Endometrial microvascular endothelial cells (primary cell): ENCODE measurements around the gene HSPB1. TPM values are rescaled to one million over a fixed set of nuclear protein-coding genes. Genes with fewer than 3 reads are reported as not detected.
"Not testable (repeated sequence)": the region's sequence is repeated elsewhere in the genome, so short reads cannot be mapped to it uniquely, and the experiment has no call there.

Source experiments
- in situ Hi-C: cut with HindIII; loops from 2 replicates; pipeline ENCODE4 v1.10.0; 2017; ENCODE audit warnings: low sequenced_read_pairs, low pct_unique_long_range_greater_than_20kb; ENCODE audit errors: inconsistent ontology term
- total RNA-seq: library from RNA; depleted of rRNA; stranded (reverse); fragments of >200 nt; gene quantifications from one replicate; pipeline ENCODE4 v1.2.3, GENCODE V29; 2015; ENCODE audit errors: inconsistent ontology term

Gene HSPB1
- 336 TPM for total RNA-seq

DNA sequence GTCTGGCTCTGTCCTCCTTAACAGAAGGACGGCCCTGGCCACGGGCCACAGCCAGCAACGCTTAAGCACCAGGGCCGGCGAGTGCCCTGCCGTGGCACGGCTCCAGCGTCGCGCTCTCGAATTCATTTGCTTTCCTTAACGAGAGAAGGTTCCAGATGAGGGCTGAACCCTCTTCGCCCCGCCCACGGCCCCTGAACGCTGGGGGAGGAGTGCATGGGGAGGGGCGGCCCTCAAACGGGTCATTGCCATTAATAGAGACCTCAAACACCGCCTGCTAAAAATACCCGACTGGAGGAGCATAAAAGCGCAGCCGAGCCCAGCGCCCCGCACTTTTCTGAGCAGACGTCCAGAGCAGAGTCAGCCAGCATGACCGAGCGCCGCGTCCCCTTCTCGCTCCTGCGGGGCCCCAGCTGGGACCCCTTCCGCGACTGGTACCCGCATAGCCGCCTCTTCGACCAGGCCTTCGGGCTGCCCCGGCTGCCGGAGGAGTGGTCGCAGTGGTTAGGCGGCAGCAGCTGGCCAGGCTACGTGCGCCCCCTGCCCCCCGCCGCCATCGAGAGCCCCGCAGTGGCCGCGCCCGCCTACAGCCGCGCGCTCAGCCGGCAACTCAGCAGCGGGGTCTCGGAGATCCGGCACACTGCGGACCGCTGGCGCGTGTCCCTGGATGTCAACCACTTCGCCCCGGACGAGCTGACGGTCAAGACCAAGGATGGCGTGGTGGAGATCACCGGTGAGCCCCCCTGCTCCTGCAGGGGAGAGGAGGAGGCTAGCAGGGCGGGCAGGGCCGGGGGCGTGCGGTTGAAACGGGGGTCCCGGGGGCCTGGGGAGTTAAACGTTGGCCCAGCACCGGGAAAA is at the start of gene HSPB1:
Gene HSPB1 (plus strand): TSS at position 327 of the 855 bp plus-strand sequence. CDS start 40 bp downstream, at position 367.
- in situ Hi-C loops = no loop called here

DNA sequence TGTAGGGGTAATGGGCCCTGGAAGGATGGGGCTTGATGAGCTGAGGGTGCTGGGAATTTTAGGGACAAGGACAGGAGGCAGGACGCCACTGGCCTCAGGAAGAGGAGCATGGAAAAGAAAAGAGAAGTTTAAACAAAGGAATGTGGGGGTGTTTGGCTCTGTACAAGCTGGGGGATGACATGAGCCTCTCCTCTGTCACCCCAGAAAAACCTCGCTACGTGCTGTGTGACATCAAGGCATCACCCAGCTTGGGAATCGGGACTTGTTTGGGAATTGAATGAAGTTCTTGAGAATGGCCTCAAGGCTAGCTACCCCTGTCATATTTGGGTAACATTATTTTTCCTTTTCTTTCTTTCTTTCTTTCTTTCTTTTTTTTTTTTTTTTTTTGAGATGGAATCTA is 47.7 kb upstream of the HSPB1 start:
- in situ Hi-C loops = no loop called here

DNA sequence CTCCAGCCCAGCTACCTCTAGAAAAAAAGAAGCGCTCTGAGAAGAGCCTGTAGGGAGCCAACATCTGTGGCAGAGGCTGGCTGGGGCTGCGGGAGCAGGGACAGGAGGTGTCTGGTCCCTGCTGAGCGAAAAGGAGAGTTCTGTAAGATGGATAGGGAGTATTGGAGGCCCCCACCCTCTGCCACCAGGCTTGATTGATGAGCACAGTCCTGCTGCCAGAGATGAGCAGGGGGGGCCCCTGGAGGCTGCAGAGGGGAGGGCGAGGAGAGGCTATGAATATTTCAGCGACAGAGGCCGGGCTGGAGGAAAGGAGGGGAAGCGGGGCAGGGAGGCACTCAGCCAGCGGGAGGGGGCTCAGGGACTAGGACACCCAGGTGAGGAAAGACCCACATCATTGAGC is 44.5 kb upstream of the HSPB1 start:
- in situ Hi-C loops = no loop called here

DNA sequence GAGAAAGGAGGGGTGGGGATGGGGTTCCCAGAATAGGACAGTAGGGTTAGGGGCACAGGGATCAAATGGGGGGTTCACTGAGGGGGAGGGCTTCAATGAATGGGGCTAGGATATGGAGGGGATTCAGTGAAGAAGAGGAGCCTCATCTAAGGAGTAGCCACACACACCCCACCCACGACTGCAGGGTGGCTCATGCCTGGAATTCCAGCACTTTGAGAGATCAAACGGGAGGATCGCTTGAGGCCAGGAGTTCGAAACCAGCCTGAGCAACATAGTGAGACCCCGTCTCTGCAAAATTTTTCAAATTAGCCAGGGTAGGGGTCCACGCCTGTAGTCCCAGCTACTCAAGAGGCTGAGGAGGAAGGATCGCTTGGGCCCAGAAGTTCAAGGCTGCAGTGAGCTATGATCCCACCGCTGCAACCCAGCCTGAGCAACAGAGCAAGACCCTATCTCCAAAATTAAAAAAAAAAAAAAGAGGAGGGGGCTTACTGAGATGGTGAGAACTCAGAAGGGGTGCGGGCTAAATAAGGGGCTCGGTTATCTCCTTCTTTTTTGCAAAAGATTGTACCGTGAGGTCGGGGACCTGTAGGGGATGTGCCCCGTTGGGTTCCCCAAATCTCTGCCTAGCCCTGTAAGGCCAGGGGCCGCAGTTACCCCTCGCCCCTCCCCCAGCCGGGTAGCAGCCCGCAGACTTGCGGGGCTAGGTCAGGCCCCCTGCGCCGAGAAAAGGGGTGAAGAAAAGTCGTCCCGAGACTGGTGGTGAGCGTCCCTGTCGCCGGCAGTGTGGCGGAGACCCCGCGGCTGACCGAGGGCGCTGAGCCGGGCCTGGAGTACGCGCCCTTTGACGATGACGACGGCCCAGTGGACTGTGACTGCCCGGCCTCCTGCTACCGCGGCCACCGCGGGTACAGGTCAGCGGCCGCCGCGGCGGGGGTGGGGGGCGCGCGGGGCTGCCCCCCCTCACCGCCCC is 43.1 kb upstream of the HSPB1 start:
- in situ Hi-C loops = no loop called here

DNA sequence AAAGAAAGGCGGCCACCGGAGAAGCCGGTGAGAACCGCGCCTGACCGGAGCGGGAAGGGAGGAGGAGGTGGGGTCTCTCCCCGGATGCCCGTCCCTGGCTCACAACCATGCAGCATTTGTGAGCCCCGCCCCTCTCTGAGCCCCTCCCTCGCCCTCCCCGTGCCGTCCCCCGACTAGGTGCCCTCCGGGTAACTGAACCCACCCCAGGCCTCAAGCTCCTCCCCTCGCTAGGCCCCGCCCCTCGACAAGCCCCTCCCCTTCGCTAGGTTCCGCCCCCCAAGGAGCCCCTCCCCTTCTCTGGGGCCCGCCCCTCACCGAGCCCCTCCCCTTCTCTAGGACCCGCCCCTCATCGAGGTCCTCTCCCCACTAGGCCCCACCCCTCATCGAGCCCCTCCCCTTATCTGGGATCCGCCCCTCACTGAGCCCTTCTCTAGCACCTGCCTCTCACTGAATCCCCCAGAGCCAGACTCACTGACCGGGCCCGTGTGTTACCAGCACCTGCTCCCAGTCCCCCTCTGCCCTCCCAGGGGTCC is 42.2 kb upstream of the HSPB1 start:
- in situ Hi-C loops = no loop called here

DNA sequence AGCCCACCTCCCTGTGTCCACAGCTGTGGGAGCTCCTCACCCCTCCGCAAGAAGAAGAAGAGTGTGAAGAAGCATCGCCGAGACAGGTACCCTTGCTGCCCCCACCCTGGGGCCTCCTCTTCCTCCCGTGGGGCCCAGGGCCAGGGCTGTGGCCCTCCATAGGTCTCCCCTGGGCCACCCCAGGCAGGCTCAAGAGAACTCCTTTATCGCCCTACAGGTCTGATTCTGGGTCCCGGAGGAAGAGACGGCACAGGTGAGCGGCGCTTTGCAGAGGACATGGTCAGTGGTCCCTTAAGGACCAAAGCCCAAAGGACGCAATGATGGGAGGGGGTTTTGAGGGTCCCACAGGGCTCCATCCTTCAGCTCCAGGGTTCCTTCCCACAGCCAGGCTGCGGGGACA is 41.1 kb upstream of the HSPB1 start:
- in situ Hi-C loops = no loop called here

DNA sequence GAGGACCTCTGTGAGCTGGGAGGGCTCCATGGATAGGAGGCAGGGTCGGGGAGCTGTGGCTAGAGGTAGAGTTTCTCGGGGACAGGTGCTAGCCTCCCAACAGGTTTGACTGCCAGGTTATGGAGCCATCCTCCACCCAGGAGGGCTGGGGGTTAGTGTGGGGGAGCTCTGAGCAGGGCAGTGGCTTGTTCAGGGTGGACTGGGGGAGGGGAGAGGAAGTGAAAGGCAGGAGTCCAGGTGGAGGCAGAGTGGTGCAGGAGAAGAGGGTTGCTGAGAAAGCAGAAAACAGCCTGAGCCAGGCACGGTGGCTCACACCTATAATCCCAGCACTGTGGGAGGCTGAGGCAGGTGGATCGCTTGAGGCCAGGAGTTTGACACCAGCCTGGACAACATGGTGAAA is 40.5 kb upstream of the HSPB1 start:
- in situ Hi-C loops = no loop called here

DNA sequence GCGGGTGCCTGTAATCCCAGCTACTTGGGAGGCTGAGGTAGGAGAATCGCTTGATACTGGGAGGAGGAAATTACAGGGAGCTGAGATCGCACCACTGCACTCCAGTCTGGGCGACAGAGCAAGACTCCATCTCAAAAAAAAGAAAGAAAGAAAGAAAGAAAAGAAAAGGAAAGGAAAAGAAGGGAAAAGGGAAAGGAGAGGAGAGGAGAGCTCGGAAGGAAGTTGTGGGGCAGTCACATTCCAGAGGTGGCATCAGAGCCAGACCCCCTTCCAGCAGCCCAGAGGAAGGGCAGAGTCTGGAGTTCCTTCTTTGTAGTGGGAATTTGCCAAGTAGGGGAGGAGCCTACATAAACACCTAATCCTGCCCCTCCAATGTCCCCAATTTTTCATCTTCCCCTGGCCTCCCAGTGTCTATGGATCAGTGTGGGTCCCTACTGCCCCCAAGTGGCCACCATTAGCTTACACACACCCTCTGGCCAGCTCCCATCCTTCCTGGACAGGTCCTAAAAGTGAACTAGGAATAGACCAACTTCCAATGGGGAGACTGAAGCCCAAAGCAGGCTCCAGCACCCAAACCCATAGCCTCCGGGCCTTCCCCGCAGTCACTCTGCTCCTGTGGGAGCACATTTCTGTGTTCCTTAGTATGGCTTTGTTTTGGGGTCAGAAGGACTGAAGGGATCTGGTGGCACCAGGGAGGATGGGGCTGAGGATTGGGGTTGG is 39.6 kb upstream of the HSPB1 start:
- in situ Hi-C loops = no loop called here

DNA sequence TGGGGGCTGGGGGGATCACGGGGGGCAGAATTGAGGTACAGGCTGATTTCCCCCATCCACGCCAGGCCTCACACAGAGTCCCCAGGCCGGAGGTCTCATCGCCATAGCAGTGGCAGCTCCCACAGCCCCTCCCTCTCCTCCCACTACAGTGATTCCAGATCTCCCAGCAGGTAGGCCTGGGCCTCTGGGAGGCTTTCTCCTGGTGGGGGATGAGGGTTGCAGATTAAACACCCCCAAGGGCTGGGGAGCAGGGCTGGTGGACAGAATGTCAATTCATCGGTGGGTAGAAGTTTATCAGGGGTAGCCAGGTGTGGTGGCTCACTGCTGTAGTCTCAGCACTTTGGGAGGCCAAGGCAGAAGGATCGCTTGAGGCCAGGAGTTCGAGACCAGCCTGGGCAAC is 37.2 kb upstream of the HSPB1 start:
- in situ Hi-C loops = no loop called here

DNA sequence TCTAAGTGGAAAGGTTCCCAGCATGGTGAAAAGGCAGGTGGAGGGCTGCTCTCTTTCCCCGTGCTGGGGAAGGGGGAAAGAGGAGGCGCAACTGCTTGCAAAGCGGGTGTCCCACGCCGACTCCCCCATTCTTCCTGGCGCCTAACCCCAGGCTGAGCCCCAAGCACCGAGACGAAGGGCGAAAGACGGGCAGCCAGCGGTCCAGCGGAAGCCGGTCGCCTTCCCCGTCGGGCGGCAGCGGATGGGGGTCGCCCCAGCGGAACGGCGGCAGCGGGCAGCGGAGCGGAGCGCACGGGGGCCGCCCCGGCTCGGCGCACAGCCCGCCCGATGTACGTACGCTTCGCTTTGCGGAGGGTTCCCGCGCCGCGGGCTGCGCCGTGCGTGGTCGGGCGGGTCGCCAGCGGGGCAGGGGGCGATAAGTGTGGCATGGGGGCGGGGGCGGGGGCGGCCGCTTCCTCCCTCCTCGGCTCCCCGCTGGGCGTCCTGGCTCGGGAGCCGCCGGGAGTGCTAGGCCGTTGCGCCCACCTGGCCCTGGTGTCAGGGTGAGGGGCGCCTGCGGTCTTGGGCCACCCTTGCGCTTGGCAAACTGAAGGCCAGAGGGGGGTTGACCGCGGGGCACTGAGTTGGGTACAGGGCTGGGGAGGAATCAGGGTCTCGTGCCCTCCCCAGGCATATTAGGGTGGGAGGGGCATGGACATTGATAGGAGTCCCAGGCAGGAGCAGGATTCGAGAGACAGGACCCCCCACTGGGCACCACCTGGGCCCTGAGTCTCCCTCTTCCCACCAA is 35.2 kb upstream of the HSPB1 start:
- in situ Hi-C loops = no loop called here

DNA sequence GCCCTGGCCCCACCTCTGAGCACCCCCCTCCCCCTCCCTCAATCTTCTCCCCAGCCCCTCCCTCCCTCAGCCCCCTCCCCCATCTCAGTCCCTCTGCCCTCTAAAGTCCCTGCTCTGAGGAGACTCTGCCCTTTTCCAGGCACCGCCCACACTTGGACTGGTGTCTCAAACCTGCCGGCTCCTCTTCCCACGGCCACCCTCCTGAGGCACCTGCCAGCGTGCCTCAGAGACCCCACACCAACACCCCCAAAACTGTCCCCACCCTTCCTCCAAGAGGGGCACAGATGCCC is 34.6 kb upstream of the HSPB1 start:
- in situ Hi-C loops = no loop called here

DNA sequence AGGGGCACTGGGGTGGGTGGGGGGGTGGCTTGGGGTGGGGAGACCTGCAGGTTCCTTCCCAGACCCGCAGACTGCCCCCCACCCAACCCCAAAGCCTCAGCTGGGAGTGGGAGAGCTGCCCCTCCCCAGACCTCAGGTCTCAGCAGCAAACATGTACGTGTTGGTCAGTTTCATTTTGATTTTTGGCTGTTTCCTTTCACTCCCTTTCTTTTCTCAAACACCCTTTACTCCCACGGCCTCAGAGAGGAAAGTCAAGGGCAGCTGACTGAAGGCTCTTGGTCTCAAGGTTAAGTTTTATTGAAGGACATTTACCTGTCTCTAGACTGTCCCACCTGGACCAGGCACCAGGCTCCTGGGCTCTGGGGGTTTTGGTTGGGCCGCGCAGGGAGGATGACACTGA is 34.1 kb upstream of the HSPB1 start:
- in situ Hi-C loops = no loop called here

DNA sequence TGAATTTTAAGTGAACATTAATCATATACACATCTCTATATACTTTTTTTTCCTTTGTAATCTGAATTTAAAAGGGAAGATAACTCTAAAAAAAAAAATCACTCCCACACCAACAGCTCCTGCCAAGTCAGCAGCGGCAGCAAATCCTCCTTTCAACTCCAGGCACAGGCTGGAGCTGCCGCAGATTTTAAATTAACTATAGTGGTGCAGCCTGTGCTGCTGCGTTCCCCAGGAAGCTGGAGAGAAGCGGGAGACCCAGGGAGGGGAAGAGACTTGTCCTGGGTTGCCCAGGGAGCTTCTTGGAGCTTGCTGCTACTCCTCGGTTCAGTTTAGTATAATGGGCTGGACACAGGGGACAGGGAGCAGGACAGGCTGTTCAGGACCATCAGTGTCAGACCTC is 32.6 kb upstream of the HSPB1 start:
- in situ Hi-C loops = no loop called here

DNA sequence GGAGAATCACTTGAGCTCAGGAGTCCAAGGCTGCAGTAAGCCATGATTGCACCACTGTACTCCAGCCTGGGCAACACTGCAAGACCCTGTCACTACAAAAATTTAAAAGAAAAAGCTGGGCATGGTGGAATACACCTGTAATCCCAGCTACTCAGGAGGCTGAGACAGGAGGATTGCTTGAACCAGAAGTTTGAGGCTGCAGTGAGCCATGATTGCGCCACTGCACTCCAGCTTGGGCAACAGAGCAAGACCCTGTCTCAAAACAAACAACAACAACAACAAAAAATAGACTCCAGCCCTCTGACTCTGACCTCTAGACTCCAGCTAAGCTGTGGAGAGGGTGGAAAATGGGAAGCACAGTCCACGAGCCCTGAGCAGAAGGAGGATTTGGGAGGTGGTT is 31.1 kb upstream of the HSPB1 start:
- in situ Hi-C loops = not testable (repeated sequence)

DNA sequence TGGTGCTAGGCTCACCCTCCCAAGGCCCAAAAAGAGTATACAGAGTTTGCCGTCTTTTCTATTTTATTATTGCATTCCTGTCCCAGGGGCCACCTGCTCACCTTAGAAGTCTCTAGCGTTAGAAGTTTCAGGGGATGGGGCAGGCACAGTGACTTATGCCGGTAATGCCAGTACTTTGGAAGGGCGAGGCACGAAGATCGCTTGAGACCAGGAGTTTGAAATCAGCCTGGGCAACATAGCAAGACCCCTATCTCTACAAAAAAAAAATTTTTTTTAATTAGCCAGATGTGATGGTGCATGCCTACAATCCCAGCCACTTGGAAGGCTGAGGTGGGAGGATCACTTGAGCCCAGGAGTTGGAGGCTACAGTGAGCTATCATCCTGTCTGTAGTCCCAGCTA is 30.3 kb upstream of the HSPB1 start:
- in situ Hi-C loops = no loop called here

DNA sequence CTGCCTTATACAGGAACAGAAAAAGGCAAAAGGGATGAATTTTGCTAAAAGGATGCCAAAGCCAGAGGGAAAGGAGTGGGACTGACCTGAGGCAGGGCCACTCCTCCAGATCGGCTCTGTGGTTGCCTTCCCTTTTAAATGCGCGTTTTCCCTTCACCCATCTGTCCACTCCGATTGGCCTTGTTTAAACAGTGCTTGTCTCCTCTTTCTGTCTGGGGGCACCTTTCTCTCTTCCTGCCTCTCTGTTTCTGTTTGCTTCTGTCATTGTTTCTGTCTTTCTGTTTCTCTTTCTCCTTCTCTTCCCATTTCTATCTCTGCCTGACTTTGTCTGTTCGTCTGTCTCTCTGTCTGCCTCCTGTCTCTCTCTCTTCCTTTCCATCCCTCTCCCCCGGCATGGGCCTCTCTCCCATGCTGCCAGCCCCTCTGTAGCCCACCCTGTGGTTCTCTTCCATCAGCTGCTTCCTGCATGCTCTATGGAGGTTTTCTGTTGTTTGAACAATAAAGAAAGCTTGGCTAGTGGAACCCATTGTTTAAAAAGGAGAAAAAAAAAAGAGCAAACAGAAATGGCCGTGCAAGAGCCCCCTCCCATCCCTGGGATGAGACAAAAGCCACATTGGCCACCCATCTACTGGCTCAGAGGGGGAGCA is 29.5 kb upstream of the HSPB1 start:
- in situ Hi-C loops = no loop called here

DNA sequence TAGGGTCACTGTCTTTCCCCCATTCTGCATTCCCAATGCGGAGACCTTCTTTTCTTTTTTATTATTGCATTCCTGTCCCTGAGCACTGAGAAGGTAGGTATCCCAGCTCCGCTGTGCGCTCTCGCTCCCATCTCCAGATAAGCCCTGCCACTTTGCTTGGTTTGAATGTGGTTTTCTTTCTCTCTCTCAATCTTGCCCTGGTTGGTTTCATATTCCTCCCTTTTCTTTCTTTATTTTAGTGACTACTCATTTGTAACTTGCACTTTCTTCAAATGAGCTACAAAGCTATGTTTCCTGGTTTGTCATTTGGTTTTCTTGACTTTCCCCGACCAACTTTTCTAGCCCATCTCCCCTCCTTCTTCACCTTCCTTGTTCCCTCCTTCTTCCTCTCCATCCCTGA is 29.0 kb upstream of the HSPB1 start:
- in situ Hi-C loops = no loop called here

DNA sequence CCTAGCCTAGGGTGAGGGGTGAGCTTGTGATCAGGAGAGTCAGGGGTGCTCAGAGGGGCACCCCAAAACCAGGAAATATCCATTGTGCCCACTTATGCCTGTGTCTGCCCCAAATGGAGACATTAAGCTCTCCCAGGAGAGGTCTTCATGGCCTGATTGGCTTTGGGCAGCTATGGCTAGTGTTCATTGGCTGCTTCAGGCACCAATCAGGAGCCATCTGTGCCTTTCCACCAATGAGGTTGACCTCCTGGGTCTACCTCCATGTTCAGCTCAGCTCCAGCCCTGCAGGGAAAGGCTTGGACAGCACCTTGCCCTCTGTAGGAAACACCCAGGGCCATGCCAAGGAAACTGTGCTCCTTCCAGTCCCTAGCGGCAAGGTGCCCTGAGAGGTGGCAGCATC is 23.9 kb upstream of the HSPB1 start:
- in situ Hi-C loops = no loop called here
